K562 (cell line): ENCODE results near the gene SFRP5. TPM values are rescaled to one million over a fixed set of nuclear protein-coding genes. Genes with fewer than 3 reads are reported as not detected.
A peak's percentile ranks its signal among the peaks of the same experiment; 100 is the strongest.

ENCODE experiments used
- ASH1L ChIP-seq: fragments of 450-650 bp; IDR thresholded peaks from 2 replicates; pipeline ENCODE4 v1.6.1; 2018; ENCODE audit warnings: borderline replicate concordance, mild to moderate bottlenecking, low read depth; ENCODE audit not compliant: partially characterized antibody
- BCLAF1 ChIP-seq, 2 experiments: fragments of 450-650 bp in 1 of 2; IDR thresholded peaks; 2 replicates each; pipeline ENCODE4 v1.6.1; 2011 to 2017; ENCODE audit warnings: low read depth in 2 of 2, antibody characterized with exemption in 1 of 2, borderline replicate concordance in 1 of 2, low read length in 1 of 2, mild to moderate bottlenecking in 1 of 2, mixed read lengths in 1 of 2; ENCODE audit not compliant: control insufficient read depth in 1 of 2
- DPF2 ChIP-seq: fragments of 450-650 bp; IDR thresholded peaks from 2 replicates; pipeline ENCODE4 v1.6.1; 2016
- E2F1 ChIP-seq: sonication (generic); formaldehyde crosslinking; IDR thresholded peaks from 2 replicates; pipeline ENCODE4 v1.8.1; 2023; ENCODE audit warnings: mild to moderate bottlenecking, missing genetic modification reagents, moderate library complexity
- FIP1L1 ChIP-seq: fragments of 200-400 bp; formaldehyde crosslinking; IDR thresholded peaks from 2 replicates; pipeline ENCODE4 v1.6.1; 2018; ENCODE audit warnings: mild to moderate bottlenecking, low read depth, low read length; ENCODE audit not compliant: poor library complexity, severe bottlenecking
- FOXP1 ChIP-seq: sonication (generic); formaldehyde crosslinking; IDR thresholded peaks from 2 replicates; pipeline ENCODE4 v1.8.0; 2022; ENCODE audit warnings: mild to moderate bottlenecking, missing genetic modification reagents
- HBP1 ChIP-seq: fragments of 450-650 bp; formaldehyde crosslinking; IDR thresholded peaks from 2 replicates; pipeline ENCODE4 v1.4.0; 2022; ENCODE audit warnings: missing genetic modification characterization
- HNRNPLL ChIP-seq: fragments of 200-400 bp; formaldehyde crosslinking; IDR thresholded peaks from 2 replicates; pipeline ENCODE4 v1.6.1; 2017; ENCODE audit warnings: low read length, low read depth, mild to moderate bottlenecking; ENCODE audit not compliant: poor library complexity, severe bottlenecking
- KLF16 ChIP-seq: IDR thresholded peaks from 2 replicates; pipeline ENCODE4 v1.6.1; 2016; ENCODE audit warnings: antibody characterized with exemption
- MCM3 ChIP-seq: fragments of 450-650 bp; IDR thresholded peaks from 2 replicates; pipeline ENCODE4 v1.6.1; 2016
- NR2C1 ChIP-seq, 2 experiments: fragments of 450-650 bp; IDR thresholded peaks; 2 replicates each; pipeline ENCODE4 v1.6.1; 2017; ENCODE audit warnings: mild to moderate bottlenecking in 2 of 2, antibody characterized with exemption in 1 of 2, inconsistent platforms in 1 of 2, missing compliant biosample characterization in 1 of 2, missing genetic modification characterization in 1 of 2
- PCBP1 ChIP-seq: fragments of 200-400 bp; formaldehyde crosslinking; IDR thresholded peaks from 2 replicates; pipeline ENCODE4 v1.6.1; 2018; ENCODE audit warnings: mild to moderate bottlenecking, low read depth, low read length; ENCODE audit not compliant: poor library complexity, severe bottlenecking
- PML ChIP-seq: IDR thresholded peaks from 2 replicates; pipeline ENCODE4 v1.6.1; 2012; ENCODE audit warnings: low read length, inconsistent platforms
- SAFB ChIP-seq: fragments of 200-400 bp; formaldehyde crosslinking; IDR thresholded peaks from 2 replicates; pipeline ENCODE4 v1.6.1; 2017; ENCODE audit warnings: low read depth, low read length, borderline replicate concordance
- SNAPC5 ChIP-seq: fragments of 250-450 bp; sonication (Bioruptor Pico); IDR thresholded peaks from 2 replicates; pipeline ENCODE4 v1.8.0; 2021; ENCODE audit warnings: moderate library complexity, mild to moderate bottlenecking, inconsistent platforms
- TCF7 ChIP-seq: sonication (generic); IDR thresholded peaks from 2 replicates; pipeline ENCODE4 v1.6.1; 2016; ENCODE audit warnings: antibody characterized with exemption, borderline replicate concordance
- TFAP4 ChIP-seq: sonication (generic); formaldehyde crosslinking; IDR thresholded peaks from 2 replicates; pipeline ENCODE4 v1.8.0; 2022; ENCODE audit warnings: missing genetic modification reagents, mild to moderate bottlenecking, moderate library complexity, borderline replicate concordance
- USF1 ChIP-seq: sonication (generic); formaldehyde crosslinking; IDR thresholded peaks from 2 replicates; pipeline ENCODE4 v1.9.0; 2022; ENCODE audit warnings: mild to moderate bottlenecking, missing genetic modification reagents
- ZNF785 ChIP-seq: fragments of 250-450 bp; sonication (Bioruptor Pico); IDR thresholded peaks from 2 replicates; pipeline ENCODE4 v1.4.0; 2020; ENCODE audit warnings: mild to moderate bottlenecking
- polyA plus RNA-seq, 8 experiments: library from polyadenylated mRNA; depleted of rRNA in 4 of 8; stranded (reverse) in 5 of 8; unstranded in 3 of 8; fragments of >200 nt; fragmentation: Nextera tagmentation in 2 of 8; fragmentation: Illumina TruSeq in 1 of 8; extraction: Ambion mirVana in 2 of 8; extraction: Trizol in 1 of 8; gene quantifications; 2 replicates each; pipeline versions ENCODE4 v1.2.1 to v1.2.3, GENCODE V29; 2011 to 2014; ENCODE audit warnings: inconsistent platforms in 1 of 8, missing spikeins in 1 of 8
- total RNA-seq, 7 experiments: library from RNA; depleted of rRNA in 6 of 7; stranded (reverse); fragments of >200 nt in 6 of 7; fragmentation: Illumina TruSeq in 2 of 7; extraction: Trizol in 2 of 7; gene quantifications; 2 replicates each; pipeline versions ENCODE4 v1.2.1 to v1.2.3, GENCODE V29; 2011 to 2021; ENCODE audit warnings: low replicate concordance in 1 of 7

Gene SFRP5
- total and polyA plus RNA-seq, 9 of the 15 experiments (the other 6 are each of a cell fraction or from before 2014, with no cell fraction given) = 0.07 to 0.29 (median 0.13) TPM; not detected in 3

GRCh38 chr10:97771913-97772823, at the start of gene SFRP5 (continued):
- TF ChIP-seq SNAPC5 (no peak), HNRNPLL (no peak), BCLAF1 (IDR thresholded peaks at IDR 0.05; ENCODE audit: borderline replicate concordance in 1 of 2, control insufficient read depth in 1 of 2, low read depth in 2 of 2, low read length in 1 of 2) (no peak), E2F1 (CRISPR knock-in tag) (no peak), SAFB (no peak), NR2C1 (IDR thresholded peaks at IDR 0.05) (no peak), NR2C1 (tag; IDR thresholded peaks at IDR 0.05) (no peak), KLF16 (peak; percentile 36; the same call in 1 of the 2 replicates), TCF7 (no peak), USF1 (no peak), PCBP1 (no peak), HBP1 (CRISPR knock-in tag) (no peak), MCM3 (no peak), FOXP1 (no peak), ASH1L (no peak), ZNF785 (CRISPR knock-in tag) (no peak), TFAP4 (CRISPR knock-in tag) (no peak), PML (no peak; the same call in 1 of the 2 replicates), DPF2 (peak; percentile 85), FIP1L1 (no peak)
